ENCODE measurements around the gene ATG4D. TPM values are rescaled to one million over a fixed set of nuclear protein-coding genes. Genes with fewer than 3 reads are reported as not detected.
A peak's percentile ranks its signal among the peaks of the same experiment; 100 is the strongest.

Gene ATG4D
- polyA plus RNA-seq, 1 of the 3 experiments (the other 2 are of a cell fraction): 22.6 TPM

- TF ChIP-seq MEF2A (IDR thresholded peaks at IDR 0.05; ENCODE audit: borderline replicate concordance, low read depth) (no peak), GATA2 (CRISPR knock-in tag; IDR thresholded peaks at IDR 0.05) (no peak), SIN3A (IDR thresholded peaks at IDR 0.05; ENCODE audit: borderline replicate concordance, low read depth, low read length) (no peak), POLR2AphosphoS5 (IDR thresholded peaks at IDR 0.05; ENCODE audit: low read depth, low read length) (no peak)
Observed at GRCh38 chr19:10503002-10503789, 40.5 kb upstream of the ATG4D start, which contains the start of gene KEAP1 (continued).

- Histone ChIP-seq H3K79me2 (ENCODE audit: insufficient read depth) (peaks cover 18% of the 10 kb centered on the region), H3K9me2 (no peaks in the 10 kb centered on the region), H3K4me2 (no peak overlapping the region), H3K27ac (ENCODE audit: low read depth in 2 of 2, low read length in 1 of 2) (no peak overlapping the region), H3K36me3 (replicated peaks in 1 of 2; ENCODE audit: control insufficient read depth in 1 of 2, insufficient read depth in 2 of 2, low read length in 1 of 2) (no peaks in the 10 kb centered on the region), H3K9ac (no peak overlapping the region), H4K20me1 (ENCODE audit: insufficient read depth) (no peaks in the 10 kb centered on the region), H3K9me3 (no peaks in the 10 kb centered on the region), H2AFZ (ENCODE audit: low read depth) (no peak overlapping the region), H3K27me3 (ENCODE audit: insufficient read depth) (no peaks in the 10 kb centered on the region), H3F3A (replicated peaks; ENCODE audit: insufficient read depth) (peaks cover 11% of the 10 kb centered on the region), H3K4me3 (ENCODE audit: low read depth in 2 of 2, low read length in 1 of 2) (no peak overlapping the region), H3K4me1 (ENCODE audit: control insufficient read depth in 1 of 2, insufficient read depth in 2 of 2, low read depth in 1 of 2, low read length in 1 of 2) (peaks cover 3 to 4% of the 10 kb centered on the region in 2 experiments; a peak in 1 of 4 replicates)
- 45% methylated on average over 15 of the region's 17 CpGs for WGBS (ENCODE audit: low lambda C conversion rate)
- TF ChIP-seq MAX (IDR thresholded peaks at IDR 0.05; ENCODE audit: low read depth) (peak; percentile 61), NRF1 (IDR thresholded peaks at IDR 0.05; ENCODE audit: low read depth, low read length) (no peak), USF2 (IDR thresholded peaks at IDR 0.05; ENCODE audit: borderline replicate concordance, low read depth, low read length) (no peak), TAF1 (IDR thresholded peaks at IDR 0.05; ENCODE audit: borderline replicate concordance, low read depth, low read length) (no peak), EP300 (IDR thresholded peaks at IDR 0.05; ENCODE audit: borderline replicate concordance in 1 of 2, low read depth in 1 of 2, low read length in 1 of 2) (no peak), POLR2AphosphoS5 (IDR thresholded peaks at IDR 0.05; ENCODE audit: low read depth, low read length) (no peak), SIN3A (IDR thresholded peaks at IDR 0.05; ENCODE audit: borderline replicate concordance, low read depth, low read length) (0 out of 2 replicates have a peak, but pooled peaks have one; percentile 36), FOXM1 (IDR thresholded peaks at IDR 0.05; ENCODE audit: low read depth) (no peak), SMC3 (IDR thresholded peaks at IDR 0.05; ENCODE audit: low read depth, low read length) (no peak), CHD2 (IDR thresholded peaks at IDR 0.05; ENCODE audit: low read length, partially characterized antibody) (no peak), JUND (IDR thresholded peaks at IDR 0.05) (no peak), CTCF (IDR thresholded peaks at IDR 0.05) (peak; percentile 76), RAD21 (IDR thresholded peaks at IDR 0.05; ENCODE audit: low read length) (peak; percentile 52), YY1 (IDR thresholded peaks at IDR 0.05; ENCODE audit: low read depth) (no peak), FOXJ3 (CRISPR knock-in tag; IDR thresholded peaks at IDR 0.05) (no peak)
- TF ChIP-seq, protein P1, sequence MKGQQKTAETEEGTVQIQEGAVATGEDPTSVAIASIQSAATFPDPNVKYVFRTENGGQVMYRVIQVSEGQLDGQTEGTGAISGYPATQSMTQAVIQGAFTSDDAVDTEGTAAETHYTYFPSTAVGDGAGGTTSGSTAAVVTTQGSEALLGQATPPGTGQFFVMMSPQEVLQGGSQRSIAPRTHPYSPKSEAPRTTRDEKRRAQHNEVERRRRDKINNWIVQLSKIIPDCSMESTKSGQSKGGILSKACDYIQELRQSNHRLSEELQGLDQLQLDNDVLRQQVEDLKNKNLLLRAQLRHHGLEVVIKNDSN (IDR thresholded peaks at IDR 0.05; ENCODE audit: borderline replicate concordance, low read depth): no peak
- ChIA-PET CTCF (interaction anchor here (0.6 to 1.5 kb wide), 8 partner anchors 11 to 145 kb away, joined by 3 to 9 read pairs (median 4); partner anchors contain the start of genes CDKN2D and S1PR5), POLR2A (no interaction called here)
- peak; percentile 73 for DNase-seq
Observed at GRCh38 chr19:10505583-10506229, 38.0 kb upstream of the ATG4D start.

All from SK-N-SH (cell line).